ENCODE measurements around the gene TADA2A. TPM values are rescaled to one million over a fixed set of nuclear protein-coding genes. Genes with fewer than 3 reads are reported as not detected.
A peak's percentile ranks its signal among the peaks of the same experiment; 100 is the strongest.
"Not testable (repeated sequence)": the region's sequence is repeated elsewhere in the genome, so short reads cannot be mapped to it uniquely, and the experiment has no call there.

The TADA2A gene
- total RNA-seq, 1 donor from 2014 or later = 10.4 TPM

DNA sequence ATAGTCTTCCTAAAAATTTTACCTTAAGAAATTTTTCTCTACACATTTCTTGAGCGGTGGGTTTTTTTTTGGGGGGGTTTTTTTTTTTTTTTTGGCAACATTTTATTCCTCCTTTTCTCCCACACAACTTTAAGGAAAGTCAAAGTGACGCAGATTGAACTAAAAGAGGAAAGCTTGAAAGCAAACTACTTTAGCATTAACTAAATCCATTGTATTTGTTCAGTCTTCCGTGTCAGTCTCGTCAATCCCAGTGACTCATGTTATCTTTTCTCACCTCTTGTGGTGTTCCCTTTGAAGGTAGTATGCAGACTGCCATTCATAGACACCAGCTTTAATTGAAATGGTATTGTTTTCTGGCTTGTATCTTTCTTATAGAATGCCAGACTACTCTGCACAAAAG, 39.3 kb downstream of the TADA2A start:
- no peak for ATAC-seq
- intact Hi-C loops (cut with micrococcal nuclease) = no loop called here
- DNase-seq = no peak

DNA sequence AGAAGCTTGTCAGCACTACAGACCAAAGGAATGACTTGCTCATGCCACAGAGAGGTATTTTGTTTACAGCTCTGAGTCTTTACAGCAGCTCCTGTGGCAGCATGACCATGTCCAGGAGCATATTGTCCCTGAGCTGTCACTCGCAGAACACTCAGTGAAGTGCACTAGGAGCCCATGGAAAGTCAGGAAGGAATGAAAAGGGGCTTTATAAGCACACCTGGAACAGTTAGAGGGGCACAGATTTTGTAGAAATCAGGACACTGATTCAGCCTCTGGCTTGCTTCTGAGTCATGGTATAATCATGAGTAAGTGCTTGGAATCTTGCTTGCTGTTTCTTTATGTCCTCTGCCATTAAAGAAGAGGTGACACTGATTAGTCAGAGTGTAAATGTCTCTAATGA, 41.0 kb downstream of the TADA2A start:
- ATAC-seq (peak; percentile 30), DNase-seq (no peak)
- intact Hi-C loops (cut with micrococcal nuclease) = no loop called here

DNA sequence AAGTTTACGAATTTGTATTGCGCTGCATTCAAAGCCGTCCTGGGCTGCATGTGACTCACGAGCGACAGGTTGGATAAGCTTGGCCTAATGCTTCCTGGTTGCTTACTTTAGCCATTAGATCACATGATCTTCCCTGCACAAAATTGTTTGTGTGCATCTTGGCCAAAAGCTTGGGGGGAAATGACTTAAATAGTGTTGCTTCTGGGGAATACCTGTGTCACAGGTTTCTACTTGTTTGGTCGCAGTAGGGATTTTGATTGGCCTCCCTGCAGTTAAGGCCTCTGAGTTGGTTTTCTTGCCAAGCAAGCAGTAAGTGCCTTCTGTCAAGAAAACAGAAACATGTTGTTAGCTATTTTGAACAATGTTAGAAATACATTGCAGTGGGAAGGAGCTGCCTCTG, 43.4 kb downstream of the TADA2A start:
- ATAC-seq (no peak), DNase-seq (no peak)
- intact Hi-C loops (cut with micrococcal nuclease) = no loop called here

- ATAC-seq; intact Hi-C loops (cut with micrococcal nuclease); DNase-seq: not testable (repeated sequence)
Observed at GRCh38 chr17:37457801-37458200, 51.1 kb downstream of the TADA2A start.

- DNase-seq (no peak), ATAC-seq (no peak)
- intact Hi-C loops (cut with micrococcal nuclease) = no loop called here
Observed at GRCh38 chr17:37458805-37459204, 52.1 kb downstream of the TADA2A start.

- intact Hi-C loops (cut with micrococcal nuclease) = no loop called here
- DNase-seq (no peak), ATAC-seq (no peak)
Observed at GRCh38 chr17:37461668-37462067, 55.0 kb downstream of the TADA2A start.

DNA sequence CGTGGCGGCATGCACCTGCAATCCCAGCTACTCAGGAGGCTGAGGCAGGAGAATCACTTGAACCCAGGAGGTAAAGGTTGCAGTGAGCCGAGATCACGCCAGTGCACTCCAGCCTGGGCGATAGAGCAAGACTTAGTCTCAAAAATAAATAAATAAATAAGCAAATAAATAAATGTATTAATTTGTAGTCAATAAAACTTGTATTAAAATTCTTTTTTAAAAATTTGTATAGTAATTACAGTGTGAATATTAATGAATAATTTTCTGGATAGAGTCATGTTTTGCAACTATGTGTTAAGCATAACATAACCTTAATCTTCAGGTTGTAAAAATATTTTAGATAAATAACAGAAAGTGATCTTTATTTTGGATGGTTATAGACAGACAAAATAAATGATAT, 55.8 kb downstream of the TADA2A start:
- DNase-seq (no peak), ATAC-seq (no peak)
- intact Hi-C loops (cut with micrococcal nuclease) = no loop called here

DNA sequence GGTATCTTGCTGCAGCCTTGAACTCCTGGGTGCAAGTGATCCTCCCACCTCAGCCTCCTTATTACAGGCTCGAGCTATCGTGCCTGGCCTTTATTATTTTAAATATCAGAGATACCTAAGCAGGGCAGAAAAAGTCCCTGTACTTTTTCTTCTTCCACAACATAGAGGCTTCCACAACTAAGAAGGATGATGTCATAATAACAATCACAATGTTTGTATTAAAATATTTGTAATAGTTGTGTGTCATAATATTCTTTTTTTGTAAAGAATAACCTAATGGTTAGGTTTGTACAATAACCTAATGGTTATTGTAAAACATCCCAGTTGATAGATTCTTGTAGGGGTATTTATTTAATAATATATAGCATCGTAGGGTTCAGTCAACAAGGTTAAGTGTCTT, 56.4 kb downstream of the TADA2A start:
- no peak for DNase-seq
- no peak for ATAC-seq
- intact Hi-C loops (cut with micrococcal nuclease) = no loop called here

- intact Hi-C loops (cut with micrococcal nuclease) = no loop called here
- ATAC-seq = no peak
- DNase-seq = no peak
Observed at GRCh38 chr17:37465069-37465616, 58.5 kb downstream of the TADA2A start.

GRCh38 chr17:37466471-37466870, 59.8 kb downstream of the TADA2A start:
- DNase-seq (no peak), ATAC-seq (no peak)
- intact Hi-C loops (cut with micrococcal nuclease) = no loop called here

DNA sequence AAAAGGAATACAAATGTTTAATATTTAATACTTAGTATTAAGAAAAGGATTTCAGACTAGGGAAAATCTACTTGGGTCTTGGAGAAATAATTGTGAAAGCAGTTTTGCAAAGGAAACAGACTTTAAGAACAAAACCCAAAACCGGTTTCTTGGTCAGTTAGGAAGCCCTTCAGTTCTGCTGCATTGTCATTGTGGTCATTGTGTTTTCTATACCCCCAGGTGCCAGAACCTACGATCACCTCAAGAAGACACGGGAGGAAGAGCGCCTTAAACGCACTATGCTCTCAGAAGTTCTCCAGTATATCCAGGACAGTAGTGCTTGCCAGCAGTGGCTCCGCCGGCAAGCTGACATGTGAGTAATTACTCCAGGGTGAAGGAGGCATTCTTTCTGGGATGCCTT, 63.5 kb downstream of the TADA2A start:
- intact Hi-C loops (cut with micrococcal nuclease) = no loop called here
- no peak for ATAC-seq
- no peak for DNase-seq

- DNase-seq = no peak
- no peak for ATAC-seq
- intact Hi-C loops (cut with micrococcal nuclease) = no loop called here
Observed at GRCh38 chr17:37475731-37476420, 69.2 kb downstream of the TADA2A start.

DNA sequence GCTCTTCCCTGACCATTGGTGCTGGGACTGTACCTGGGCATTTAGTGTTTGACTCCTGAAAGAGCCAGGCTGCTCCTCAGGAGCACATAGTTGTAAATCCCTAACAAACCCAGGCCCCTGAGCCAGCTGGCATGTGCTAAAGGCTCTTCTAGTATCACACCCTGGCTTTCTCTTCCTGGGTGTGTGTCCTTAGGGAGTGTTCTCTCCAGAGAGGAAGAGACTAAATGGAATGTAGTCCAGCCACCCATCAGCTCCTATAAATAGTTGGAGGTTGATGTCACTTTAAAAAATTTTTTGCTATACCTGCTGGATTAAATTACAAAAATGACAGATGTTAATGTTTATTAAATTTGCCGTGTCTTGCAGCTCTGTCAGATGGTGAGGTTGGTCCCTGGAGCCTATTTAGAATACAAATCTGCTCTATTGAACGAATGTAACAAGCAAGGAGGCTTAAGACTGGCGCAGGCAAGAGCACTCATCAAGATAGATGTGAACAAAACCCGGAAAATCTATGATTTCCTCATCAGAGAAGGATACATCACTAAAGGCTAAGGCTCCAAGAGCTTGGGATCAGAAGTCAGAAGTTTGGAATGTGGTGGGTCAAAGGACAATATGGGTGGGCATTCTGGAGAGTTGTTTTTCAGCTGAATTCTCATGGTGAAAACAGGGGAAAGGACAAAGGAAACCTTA, 69.9 kb downstream of the TADA2A start:
- DNase-seq (peak; percentile 52), ATAC-seq (peak; percentile 91)
- intact Hi-C loops (cut with micrococcal nuclease) = no loop called here

- DNase-seq (peak; percentile 69), ATAC-seq (peak; percentile 78)
- intact Hi-C loops (cut with micrococcal nuclease) = no loop called here
Observed at GRCh38 chr17:37478187-37478586, 71.5 kb downstream of the TADA2A start.

DNA sequence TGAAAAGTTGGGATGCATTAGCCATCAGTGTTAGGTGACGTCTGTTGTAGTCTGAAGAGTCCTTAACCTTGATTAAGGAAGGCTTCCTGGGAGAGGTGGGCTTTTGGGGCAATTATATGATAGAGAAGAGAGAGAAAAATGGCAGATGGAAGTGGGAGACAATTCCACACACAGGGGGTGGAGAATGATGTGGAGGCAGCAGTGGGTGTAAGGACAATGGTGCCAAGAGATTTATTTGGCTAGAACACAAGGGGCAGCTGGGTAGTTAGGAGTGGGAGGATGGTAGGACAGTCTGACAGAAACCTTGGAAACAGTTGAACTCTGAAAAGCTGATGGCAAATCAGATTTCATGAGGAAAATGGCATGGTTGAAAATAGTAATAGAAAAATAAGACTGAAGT, 72.3 kb downstream of the TADA2A start:
- ATAC-seq = no peak
- intact Hi-C loops (cut with micrococcal nuclease) = no loop called here
- no peak for DNase-seq

DNA sequence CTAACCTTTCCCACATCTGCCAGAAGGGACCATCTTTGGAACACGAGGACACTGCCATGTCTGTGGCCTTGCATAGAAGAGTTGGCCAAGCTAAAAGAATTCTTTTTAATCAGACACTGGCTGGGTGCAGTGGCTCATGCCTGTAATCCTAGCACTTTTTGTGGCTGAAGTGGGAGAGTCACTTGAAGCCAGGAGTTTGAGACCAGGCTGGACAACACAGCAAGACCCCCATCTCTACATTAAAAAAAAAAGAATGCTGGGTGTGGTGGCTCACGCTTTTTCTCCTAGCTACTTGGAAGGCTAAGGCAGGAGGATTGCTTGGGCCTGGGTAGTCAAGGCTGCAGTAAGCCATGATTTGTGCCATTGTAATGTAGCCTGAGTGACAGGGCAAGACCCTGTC, 73.7 kb downstream of the TADA2A start:
- intact Hi-C loops (cut with micrococcal nuclease) = no loop called here

DNA sequence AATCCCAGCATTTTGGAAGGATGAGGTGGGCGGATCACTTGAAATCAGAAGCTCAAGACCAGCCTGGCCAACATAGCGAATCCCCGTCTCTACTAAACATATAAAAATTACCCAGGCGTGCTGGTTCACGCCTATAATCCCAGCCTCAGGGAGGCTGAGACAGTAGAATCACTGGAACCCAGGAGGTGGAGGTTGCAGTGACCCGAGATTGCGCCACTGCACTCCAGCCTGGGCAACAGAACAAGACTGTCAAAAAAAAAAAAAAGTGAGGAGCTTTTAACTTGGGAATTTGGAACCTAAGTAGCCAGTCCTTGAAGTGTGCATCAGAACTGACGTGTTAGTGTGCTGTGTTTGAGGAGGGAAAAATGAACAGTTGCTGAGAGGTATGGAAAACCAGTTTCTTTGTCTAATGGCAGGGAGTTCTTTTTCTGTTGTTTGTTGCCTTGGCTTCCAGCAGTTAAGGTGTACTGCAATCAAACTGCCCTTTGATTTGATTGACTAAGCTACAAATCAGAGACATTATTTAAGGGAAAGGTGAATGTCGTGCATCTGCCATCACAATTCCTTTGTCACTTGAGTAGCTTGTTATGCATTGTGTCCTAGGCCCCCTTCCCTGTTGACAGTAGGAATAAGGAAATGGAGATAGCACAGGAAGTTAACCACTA, 74.4 kb downstream of the TADA2A start:
- intact Hi-C loops (cut with micrococcal nuclease) = no loop called here
- no peak for DNase-seq
- ATAC-seq = no peak

More for the DNA sequence above, 73.7 kb downstream of the TADA2A start:
- DNase-seq (no peak), ATAC-seq (no peak)

DNA sequence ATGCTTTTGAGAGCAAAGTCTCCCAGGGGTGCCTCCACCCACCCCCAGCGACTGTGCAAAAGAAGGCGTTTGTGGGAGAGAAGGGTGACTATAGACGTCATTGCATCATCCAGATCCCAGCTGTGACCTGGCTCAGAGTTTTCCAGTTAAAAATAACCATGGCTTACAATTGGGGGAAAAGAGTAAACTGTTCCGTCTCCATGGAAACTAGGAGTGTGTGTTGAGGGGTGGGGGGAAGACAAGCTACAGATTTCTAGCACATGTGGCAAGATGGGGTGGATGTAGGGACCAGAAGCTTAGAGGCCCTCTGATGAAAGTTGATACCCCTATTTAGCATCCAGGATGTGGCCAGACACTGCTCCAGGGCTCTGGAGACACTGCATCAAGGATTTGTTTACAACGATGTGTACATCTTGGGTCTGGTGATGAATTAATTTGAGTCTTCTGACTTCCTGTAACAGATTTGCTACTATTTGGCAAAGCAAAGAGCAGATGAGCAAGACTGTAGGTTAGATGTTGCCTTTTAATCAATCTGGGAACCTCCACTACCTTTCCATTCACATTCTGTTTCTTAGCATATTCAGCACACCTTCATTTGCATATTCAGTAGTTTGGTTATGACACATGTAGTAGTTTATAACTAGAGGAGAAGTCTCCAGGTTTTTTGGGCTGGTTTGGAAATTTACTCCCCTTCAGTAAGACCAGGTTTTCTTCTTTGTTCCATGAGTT, 76.8 kb downstream of the TADA2A start:
- ATAC-seq = peak; percentile 57
- no peak for DNase-seq
- intact Hi-C loops (cut with micrococcal nuclease) = no loop called here

- no peak for ATAC-seq
- intact Hi-C loops (cut with micrococcal nuclease) = no loop called here
- no peak for DNase-seq
Observed at GRCh38 chr17:37485938-37486570, 79.4 kb downstream of the TADA2A start.

Data from left ventricle myocardium superior (tissue), 1 donor.